Left hindlimb (tissue), 1 donor: ENCODE measurements around the gene C1R.
"Not testable (repeated sequence)": the region's sequence is repeated elsewhere in the genome, so short reads cannot be mapped to it uniquely, and the experiment has no call there.

Experiments used
- DNase-seq: peaks from one replicate; pipeline ENCODE4 v3.0.0-alpha.2; 2018

Gene C1R

DNA sequence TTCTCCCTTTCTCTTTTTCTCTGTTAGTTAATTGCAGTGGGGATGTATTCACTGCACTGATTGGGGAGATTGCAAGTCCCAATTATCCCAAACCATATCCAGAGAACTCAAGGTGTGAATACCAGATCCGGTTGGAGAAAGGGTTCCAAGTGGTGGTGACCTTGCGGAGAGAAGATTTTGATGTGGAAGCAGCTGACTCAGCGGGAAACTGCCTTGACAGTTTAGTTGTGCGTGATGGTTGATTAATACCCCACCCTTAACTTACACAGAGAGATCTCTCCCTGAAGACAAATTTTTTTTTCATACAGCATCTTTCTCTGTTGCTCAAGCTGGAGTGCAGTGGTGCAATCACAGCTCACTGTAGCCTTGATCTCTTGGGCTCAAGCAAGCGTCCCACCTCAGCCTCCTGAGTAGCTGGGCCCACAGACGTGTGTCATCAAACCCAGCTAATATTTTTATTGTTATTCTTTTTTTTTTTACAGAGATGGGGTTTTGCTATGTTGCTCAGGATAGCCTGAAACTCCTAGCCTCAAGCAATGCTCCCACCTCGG lies 27.1 kb downstream of the C1R start:
- no peak for DNase-seq

DNA sequence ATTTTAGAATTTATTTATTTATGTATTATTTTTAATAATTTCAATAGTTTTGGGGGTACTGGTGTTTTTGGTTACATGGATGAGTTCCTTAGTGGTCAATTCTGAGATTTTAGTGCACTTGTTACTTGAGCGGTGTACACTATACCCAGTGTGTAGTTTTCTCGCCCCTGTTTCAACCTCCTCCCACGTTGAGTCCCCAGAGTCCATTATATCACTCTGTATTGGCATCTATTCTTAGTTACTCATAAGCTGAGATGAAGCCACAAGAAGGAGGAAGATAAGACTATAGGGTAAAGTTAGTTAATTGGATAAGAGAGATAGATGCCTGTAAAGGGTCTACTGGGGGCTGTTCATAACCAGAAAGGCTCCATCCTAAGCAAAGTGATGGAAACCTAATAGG lies 27.7 kb downstream of the C1R start:
- no peak for DNase-seq

DNA sequence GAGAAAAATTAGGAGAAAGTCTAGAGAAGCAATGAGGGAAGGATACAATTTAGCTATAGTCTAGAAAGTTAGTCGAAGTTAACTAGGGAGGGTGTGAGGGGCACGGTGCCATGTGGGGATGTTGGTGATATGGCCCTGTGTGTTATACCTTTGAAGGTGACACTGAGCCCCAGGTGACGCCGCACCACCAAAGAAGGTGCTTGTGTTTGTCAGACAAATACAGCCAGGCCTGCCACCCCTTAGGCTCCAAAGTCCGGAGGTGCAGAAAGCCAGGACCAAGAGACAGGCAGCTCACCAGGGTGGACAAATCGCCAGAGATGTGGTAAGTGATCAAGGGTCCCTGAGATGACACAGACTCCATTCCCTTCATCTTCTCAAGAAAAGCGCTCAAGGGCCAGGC lies 30.6 kb downstream of the C1R start:
- no peak for DNase-seq

DNA sequence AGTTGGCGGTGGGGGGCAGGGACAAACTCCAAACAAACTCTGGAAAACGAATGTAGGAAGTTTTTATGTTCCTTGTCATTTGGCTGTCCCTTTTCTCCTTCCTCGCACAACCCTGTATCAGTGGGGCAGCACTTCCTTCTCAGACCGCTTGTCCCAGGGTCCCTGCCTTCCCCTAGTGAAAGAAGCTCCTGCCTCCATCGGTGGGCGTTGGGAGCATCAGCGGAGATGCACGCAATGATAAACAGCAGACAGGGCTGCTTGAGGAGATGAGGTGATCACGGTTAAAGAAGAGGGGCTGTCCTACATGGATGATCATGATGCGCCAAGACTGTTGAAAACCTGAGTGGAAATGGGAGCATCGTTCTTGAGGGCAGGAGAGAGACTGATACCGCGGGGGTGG lies 31.1 kb downstream of the C1R start:
- no peak for DNase-seq

DNA sequence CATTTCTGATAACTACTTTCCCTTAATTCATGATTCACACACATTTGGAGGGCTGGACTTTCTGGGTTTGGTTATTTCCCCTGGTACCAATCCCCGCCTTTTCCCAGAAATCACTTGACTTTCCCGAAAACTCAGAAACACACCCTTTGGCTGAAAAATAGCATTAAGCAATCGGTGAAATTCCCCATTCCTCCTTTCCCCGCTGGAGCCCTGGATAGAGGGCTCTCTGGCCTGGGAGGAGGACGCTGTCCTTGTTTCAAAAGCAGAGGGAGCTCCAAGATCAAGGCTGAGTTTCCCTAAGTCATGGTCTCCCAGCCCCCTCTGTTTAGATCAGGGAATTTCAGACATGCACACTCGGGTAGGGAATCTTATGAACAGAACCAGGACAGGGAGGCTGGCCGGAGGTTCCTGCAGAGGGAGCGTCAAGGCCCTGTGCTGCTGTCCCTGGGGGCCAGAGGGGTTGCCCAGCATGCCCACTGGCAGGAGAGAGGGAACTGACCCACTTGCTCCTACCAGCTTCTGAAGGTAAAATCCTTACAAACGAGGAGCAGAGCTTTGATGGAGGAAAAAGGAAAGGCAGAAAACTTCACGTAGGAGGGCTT lies 31.8 kb downstream of the C1R start, which contains the start of gene C1S:
Gene C1S, plus strand, starts transcription at position 366 of the 602 bp plus-strand sequence. CDS start 1,195 bp downstream, outside the sequence.
- peak; percentile 86 for DNase-seq

DNA sequence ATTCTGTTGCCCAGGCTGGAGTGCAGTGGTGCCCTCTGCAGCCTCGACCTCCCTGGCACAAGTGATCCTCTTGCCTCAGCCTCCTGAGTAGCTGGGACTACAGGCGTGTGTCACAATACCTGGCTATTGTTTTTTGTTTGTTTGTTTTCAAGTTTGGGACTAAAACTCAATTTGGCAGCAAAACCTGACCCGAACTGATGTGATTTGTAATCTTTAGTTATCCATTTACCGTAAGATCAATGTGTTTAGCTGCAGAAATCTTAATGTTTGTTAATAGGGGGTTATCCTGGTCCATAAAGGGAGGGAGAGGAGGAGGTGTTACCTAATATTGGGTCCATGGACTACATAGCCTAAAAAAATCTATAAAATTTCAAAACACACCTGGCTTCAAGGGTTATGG lies 32.5 kb downstream of the C1R start:
- no peak for DNase-seq

DNA sequence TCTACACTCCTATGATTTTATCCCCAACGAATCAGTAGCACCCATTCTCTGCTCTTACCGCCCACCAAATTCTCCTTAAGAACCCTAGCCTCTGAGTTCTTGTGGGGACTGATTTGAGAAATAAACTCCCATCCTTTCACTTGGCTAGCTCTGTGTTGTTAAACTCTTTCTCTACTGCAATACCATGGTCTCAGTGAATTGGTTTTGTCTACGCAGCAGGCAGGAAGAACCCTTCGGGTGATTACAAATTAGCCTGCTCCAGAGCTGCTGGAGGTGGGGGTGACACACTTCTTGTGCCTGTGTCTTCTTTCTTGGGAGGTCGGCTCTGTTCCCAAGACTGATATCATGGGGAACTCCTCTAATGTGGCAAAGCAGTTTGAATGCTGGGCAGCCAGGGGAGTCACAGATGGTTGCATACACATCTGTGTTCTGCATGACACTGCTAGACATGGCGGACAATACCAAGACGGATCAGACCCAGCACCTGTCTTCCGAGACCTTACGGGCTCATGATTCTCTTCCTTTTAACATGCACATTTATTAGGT lies 33.3 kb downstream of the C1R start:
- no peak for DNase-seq

- no peak for DNase-seq
These were observed 33.9 kb downstream of the C1R start for GRCh38 chr12:7058163-7058845.

- DNase-seq, result not testable (repeated sequence)
These were observed 36.5 kb downstream of the C1R start for GRCh38 chr12:7055736-7056135.

- no peak for DNase-seq
These were observed 37.3 kb downstream of the C1R start for GRCh38 chr12:7054925-7055324.

DNA sequence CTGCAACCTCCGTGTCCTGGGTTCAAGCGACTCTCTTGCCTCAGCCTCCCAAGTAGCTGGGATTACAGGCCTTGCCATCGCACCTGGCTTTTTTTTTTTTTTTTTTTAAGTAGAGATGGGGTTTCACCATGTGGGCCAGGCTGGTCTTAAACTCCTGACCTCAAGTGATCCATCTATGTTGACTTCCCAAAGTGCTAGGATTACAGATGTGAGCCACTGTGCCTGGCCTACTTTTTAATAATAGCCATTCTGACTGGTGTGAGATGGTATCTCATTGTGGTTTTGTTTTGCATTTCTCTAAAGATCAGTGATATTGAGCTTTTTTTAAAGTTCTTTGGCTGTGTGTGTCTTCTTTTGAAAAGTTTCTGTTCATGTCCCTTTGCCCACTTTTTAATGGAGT lies 42.3 kb downstream of the C1R start:
- DNase-seq, result not testable (repeated sequence)

DNA sequence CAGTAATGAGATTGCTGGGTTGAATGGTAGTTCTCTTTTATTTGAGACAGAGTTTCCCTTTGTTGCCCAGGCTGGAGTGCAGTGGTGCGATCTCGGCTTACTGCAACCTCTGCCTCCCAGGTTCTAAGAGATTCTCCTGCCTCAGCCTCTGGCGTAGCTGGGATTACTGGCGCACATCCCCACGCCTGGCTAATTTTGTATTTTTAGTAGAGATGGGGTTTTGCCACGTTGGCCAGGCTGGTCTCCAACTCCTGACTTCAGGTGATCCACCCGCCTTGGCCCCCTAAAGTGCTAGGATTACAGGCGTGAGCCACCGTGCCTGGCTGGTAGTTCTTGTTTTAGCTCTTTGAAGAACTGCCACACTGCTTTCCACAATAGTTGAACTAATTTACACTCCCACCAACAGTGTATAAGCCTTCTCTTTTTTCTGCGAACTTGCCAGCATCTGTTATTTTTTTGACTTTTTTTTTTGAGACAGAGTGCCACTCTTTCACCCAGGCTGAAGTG lies 42.7 kb downstream of the C1R start:
- not testable (repeated sequence) for DNase-seq

DNA sequence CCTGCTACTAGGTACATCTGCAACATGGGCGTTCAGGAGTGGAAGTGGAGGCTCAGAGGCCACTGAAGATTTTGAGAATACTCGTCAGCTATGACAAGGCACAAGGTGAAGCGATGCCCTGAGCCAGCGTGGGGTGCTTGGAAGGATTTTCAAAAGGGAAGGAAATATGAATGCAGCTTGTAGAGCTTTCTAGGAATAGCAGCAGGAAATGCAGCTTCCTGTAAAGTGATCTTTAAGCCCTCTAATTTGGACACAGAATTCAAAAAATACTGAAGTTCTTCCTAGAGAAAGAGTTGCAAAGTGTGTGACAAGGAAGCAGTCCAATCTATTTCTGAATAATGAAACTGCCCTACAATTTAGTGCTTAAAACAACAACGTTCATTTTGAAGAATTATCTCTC lies 44.9 kb downstream of the C1R start:
- DNase-seq, result no peak

DNA sequence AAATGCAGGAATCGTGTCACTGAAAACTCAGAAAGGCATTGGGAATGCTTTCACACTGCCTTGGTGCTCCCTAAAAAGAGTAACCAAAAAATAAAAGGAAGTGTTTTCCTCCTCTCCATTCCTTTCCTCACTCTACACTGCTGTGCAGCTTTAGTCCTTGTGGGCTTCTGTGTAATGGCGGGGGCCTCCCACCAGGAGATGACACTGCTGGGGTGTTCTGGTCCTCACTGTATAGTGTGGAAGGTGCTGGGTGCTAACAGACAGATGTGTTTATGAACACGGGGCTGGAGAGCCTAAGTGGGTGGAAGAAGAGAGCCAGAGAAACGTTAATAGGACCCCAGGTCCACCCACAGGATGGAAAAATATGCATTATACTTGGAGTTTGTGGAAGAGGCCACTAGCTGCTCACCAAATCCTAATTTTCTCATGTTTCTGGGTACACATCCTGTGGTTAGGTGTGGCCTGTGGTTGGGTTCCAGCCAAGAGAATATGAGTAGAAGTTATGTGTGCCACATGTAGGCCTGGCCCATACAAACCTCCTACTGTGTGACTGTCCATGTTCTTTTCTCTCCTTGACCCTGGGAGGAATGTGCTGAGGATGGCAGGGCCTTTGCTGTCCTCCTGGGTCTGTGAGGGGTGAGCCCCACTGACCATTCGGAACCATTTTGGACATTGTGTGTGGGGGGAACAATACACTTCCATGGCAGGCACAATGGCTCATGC lies 45.7 kb downstream of the C1R start:
- no peak for DNase-seq

- DNase-seq, result no peak
These were observed 46.3 kb downstream of the C1R start for GRCh38 chr12:7045913-7046312.

DNA sequence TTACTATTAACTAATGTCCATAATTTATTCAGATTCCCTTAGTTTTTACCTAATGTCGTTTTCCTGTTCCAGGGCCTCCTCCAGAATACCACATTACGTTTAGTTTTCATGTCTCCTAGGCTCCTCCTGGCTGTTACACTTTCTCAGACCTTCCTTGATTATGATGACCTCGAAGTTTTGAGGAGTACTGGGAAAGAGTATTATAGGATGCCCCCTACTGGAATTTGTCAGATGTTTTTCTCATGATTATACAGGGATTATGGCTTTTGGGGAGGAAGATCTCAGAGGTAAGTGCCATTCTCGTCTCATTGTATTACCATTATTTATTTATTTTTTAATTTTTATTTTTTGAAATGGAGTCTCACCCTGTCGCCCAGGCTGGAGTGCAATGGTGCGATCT lies 49.4 kb downstream of the C1R start:
- no peak for DNase-seq

DNA sequence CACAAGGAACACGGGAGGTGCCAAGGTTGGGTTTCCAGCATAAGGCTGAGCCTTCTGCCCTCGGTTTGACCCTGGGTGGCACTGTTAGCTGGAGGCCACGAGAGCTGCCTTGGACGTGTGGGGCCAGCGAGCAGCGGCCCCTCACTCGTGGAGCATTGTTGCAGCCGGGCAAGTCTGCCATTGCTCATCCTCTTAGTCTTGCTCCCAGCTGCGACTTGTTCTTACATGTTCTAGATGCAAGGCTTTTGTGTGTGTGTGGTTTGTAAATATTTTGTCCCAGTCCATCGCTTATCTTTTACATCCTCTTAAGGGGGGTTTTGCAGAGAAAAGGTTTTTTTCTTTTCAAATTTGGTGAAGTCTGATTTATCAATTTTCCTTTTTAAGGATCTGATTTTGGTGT lies 52.8 kb downstream of the C1R start:
- DNase-seq, result no peak

- DNase-seq, result no peak
These were observed 53.7 kb downstream of the C1R start for GRCh38 chr12:7038591-7038990.

GRCh38 chr12:7037411-7037810 lies 54.8 kb downstream of the C1R start:
- not testable (repeated sequence) for DNase-seq

DNA sequence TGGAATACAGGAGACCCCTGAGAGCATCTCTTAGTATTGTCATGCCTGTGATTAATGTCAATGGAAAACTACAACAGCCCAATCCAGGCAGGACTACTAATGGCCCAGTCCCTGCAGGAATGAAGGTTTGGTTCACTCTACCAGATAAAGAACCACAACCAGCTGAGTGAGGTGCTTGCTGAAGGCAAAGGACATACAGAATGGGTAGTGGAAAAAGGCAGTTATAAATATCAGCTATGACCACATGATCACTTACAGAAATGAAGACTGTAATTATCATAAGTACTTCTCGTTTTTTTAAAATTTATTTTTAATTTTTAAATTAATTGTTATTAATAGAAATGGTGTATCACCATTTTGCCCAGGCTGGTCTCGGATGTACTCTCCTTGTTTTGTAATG lies 56.8 kb downstream of the C1R start:
- DNase-seq, result no peak

DNA sequence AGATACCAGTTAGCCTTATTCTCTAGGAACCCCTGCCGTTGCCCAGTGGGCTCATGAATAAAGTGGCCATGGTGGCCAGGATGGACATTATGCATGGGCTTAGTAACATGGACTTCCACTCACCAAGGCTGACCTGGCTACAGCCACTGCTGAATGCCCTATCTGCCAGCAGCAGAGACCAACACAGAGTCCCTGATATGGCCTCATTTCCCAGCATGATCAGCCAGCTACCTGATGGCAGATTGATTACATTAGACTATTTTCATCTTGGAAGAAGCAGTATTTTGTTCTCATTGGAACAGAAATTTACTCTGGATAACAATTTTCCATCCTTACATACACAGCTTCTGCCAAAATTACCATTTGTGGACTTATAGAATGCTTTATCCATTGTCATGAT lies 57.8 kb downstream of the C1R start:
- no peak for DNase-seq

DNA sequence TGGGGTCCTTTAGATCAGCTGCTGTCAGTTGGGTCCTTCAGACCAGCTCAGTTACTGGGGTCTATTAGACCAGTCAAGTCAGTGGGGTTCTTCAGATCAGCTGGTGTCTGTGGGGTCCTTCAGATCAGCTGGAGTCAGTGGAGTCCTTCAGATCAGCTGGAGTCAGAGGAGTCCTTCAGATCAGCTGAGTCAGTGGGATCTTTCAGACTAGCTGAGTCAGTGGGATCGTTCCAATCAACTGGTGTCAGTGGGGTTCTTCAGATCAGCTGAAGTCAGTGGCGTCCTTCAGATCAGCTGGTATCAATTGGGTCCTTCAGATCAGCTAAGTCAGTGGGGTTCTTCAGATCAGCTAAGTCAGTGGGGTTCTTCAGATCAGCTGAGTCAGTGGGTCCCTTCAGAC lies 59.3 kb downstream of the C1R start:
- DNase-seq, result no peak

DNA sequence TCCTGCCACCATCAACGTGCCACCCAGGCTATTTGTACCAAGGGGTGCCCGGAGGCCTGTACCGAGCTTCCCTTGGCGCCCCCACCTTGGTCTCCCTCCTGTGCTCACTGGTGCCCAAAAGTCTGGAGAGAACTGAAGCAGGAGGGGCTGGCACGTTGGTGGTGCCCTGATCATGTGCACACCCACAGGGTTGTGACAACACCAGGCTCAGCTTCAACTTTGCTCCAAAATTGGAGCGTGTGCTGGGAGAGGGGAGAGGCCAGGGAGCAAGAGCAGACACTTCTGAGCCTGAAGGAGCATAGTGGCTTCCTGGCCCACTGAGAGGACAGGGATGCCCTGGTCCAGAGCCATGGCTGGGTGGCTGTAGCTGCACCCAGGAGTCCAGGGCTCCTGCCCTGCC lies 60.9 kb downstream of the C1R start:
- no peak for DNase-seq
